Adrenal gland (tissue), 5 donors: ENCODE measurements around the gene OLAH.

Experiments used
- CTCF ChIP-seq, 6 experiments: fragments of 450-650 bp in 4 of 6; fragments of 200-600 bp in 2 of 6; sonication (generic) in 1 of 6; IDR thresholded peaks; 1 replicate in 5 of 6; 2 replicates in 1 of 6; pipeline versions ENCODE4 v1.5.1 to v1.8.0; 2016 to 2021; ENCODE audit warnings: antibody characterized with exemption in 6 of 6, mild to moderate bottlenecking in 2 of 6, moderate library complexity in 1 of 6
- POLR2A ChIP-seq, 2 donors: fragments of 450-650 bp; IDR thresholded peaks; one replicate each; pipeline ENCODE4 v1.6.1; 2017; ENCODE audit warnings: antibody characterized with exemption in 2 of 2, mild to moderate bottlenecking in 2 of 2, moderate library complexity in 1 of 2
- donor health status: DM: no; HTN: no; CAD: no.

GRCh38 chr10:15027741-15028140 lies 16.0 kb upstream of the OLAH start:
- TF ChIP-seq CTCF (IDR thresholded peaks at IDR 0.05) = no peak
- no peak for TF ChIP-seq POLR2A (IDR thresholded peaks at IDR 0.05)
